Stimulated activated CD8-positive, alpha-beta memory T cell treated with anti-CD3 and anti-CD28 coated beads, Interleukin-4, amount 100 ng/mL, for 1 hour (primary cell): ENCODE results near the gene NT5DC3.

ENCODE experiments used
- DNase-seq, 2 donors: peaks; one replicate each; pipeline ENCODE4 v3.0.0-alpha.2; 2020; ENCODE audit warnings: low read depth in 2 of 2, low spot score in 1 of 2

The NT5DC3 gene

DNA sequence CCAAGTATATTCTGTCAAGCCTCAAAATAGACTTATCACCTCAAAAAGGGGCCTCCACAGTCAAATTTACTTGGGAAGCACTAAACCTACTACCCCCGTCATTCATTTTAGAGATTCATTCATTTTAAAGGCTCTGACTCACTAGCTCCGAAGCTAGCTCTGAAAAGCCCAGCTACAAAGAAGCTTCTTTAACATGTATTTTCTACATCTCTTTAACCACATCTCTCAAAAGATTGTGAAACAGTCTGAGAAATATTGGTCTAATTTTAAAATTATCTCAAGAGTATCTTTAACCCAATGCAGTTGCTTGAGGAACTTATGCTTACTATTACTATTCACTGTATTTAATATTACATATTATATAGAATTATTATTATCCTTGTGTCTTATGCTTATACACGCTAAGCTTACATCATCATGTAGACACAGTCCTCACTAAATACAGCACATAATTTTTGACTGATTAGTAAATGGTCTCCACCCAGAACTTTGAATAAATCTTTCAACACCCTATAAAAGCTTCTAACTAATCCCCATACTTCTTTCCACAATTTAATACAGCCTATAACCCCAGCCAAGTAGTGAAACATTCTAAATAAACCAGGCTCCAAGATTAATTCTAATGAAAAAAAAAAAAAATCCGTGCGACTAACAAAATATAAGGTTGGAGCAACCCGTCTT lies 7.8 kb downstream of the NT5DC3 start:
- DNase-seq = no peak

DNA sequence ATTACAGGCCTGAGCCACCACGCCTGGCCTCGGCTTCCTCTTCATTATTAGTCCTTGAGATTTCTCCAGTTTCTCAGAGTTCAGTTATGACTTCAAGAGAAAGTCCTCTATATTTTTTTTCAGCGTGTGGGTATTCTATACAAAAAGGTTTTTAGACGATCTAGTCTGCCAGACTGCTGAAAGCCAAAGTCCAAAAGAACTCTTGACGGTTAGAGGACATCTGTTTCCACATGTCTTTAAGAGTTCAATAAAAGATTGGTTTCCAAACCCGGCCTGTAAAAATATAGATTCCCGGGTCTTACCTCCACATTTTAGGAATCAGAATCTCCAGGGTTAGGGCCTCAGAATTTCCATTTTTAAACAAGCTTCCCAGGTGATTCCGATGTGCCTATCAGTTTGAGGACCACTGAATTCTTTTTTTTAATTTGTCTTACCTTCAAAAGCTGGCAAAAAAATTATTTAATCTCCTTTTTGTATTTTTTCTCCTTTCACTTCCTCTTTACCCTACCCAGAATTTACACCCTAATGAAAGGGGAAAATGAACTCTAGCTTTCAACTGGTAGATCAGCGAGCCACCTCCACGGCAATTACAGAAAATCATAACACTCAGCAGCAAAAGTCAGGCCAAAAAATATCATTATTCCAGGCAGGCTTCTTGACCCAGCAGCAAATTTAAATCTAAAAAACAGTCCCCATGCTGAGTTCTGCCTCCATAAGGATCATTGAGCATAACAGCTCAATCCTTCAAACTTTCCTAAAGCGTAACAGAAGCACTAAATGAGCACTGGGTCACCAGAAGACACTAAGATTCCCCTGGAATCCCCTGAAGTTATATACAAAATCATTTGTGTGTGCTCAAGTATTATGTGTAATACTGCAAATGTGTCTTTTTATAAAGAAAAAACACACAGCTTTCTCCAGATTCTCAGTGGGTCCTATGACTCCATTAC lies 8.7 kb downstream of the NT5DC3 start:
- no peak for DNase-seq

DNA sequence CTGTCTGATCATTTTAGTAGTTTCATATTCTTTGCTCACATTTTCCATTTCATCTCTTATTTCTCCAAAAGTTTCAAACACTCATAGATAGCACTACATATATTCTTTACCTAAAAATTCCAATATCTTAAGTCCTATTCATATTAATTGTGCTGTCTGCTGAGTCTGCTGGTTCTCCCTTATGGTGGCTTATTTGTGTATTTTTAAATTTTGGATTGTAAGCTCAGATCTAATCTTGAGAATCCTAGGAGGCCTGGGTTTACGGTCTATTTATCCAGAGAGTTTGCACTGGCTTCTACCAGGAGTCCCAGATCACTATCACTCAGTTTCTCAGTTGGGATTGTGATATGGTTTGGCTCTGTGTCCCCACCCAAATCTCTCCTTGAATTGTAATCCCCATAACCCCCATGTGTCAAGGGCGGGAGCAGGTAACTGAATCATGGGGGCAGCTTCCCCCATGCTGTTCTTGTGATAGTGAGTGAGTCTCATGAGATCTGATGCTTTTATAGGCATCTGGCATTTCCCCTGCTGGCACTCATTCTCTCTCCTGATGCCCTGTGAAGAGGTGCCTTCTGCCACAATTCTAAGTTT lies 10.2 kb downstream of the NT5DC3 start:
- no peak for DNase-seq

DNA sequence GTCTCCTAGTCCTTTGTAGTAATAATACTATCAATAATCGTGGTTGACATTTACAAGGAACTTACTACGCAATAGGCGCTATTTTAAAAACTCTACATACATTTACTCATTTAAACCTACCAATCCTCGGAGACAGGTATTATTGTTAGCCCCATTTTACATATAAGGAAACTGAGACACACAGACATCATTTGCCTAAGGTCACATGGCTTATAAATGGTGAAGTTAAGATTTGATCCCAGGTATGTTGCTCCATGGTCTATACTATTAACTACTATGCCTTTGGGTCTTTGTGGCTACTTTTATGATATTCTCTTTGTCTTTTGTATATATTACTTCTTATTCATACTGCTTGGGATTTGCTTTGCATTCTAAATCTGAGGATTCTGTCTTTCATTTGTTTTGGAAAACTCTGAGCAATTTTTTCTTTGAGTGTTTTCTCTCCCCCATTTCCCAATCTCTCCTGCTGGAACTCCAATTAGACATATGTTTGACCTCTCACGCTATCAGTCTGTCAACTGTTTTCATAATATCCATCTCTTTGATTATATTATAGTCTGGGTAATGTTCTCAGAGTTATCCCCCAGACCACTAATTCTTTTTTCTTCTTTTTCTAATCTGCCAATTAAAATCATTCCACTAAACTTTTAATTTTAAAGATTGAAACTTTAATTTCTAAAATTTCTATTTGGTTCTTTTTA lies 10.9 kb downstream of the NT5DC3 start:
- no peak for DNase-seq

DNA sequence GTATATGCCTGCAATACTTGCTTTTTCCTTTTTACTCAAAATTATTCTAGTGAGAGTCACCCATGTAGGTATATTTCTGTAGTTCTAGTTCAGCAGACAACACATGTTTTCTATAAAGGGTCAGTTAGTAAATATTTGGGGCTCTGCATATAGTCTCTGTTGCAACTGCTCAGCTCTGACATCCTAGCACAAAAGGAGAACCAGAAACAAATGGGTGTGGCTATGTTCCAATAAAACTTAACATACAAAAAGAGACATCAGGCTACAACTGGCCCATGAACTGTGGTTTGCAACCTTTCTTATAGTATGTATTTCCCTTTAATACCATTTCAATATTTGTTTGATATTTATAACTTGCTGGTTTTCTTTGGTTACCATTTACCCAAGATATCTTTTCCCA lies 11.9 kb downstream of the NT5DC3 start:
- DNase-seq = no peak

DNA sequence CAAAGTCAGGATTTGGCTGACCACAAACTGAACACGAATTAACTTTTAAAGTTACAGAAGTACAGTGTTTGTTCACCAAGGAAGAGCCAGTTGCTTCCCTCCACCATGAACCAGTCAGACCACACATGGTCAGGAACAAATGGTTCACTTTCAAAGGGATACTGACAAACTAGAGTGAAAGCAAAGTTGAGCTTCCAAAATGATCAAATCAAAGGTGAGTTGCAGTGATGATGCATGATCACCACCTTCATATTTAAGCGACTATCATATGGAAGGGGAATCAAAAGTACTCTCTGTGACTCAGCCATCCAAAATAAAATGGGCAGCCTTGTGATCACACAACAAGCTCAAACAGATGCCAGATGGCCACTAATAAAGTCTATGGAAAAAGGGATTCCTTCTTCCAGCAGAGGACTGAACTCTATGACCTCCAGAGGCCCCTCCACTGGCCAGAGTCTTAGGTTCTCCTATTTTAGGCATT lies 13.1 kb downstream of the NT5DC3 start:
- no peak for DNase-seq

DNA sequence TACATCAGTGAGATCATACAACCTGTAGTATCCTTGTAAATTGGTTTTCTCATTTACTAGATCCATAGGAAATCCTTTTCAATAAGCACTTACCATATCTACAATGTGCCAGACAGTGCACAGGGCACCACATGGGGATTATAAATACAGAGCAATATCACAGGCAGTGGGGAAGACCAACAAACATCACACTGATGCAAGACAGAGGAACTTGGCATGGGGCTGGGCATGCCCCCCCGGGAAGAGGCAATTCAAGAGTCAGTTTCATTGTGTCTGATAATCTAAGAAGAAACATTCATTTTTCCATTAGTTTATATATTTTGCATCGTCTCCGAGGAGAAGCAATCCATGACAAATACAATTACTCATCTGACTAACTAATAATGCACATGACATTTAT lies 16.2 kb downstream of the NT5DC3 start:
- no peak for DNase-seq

DNA sequence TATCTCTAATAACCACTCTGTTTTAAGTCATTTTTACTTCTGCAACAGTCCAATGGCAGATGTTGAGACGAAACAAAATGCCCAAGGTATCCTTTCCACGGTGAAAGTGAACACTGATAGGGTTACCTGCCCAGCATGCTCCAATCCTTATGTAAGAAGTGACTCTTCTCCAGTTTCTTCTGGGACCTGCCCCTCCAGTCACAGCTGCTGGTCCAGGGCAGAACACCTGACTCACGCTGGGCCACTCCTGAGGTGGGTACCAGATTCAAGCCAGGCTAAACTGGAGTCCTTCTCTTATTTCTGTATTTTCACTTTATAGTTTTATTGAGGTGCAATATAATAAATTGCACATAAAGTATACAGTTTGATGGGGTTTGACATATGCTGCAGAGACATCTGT lies 16.7 kb downstream of the NT5DC3 start:
- DNase-seq = no peak

DNA sequence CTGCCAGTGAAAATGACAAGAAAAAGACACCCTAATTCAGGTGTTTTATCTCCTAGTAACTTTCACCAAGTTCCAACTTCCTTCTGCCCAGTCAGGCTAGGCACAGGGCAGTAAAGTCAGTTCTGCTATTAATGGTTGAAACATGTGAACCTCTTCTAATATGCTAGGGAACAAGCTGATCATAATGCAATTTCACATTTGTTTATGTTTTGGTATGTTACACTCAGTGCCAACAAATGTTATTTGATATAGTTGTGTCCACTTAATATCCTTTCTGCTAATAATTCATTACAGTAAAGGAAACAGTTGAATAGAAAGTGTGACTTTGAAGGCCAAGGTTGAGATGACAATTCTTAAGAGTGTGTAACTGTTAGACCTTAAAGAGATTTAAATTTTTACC lies 17.2 kb downstream of the NT5DC3 start:
- no peak for DNase-seq

DNA sequence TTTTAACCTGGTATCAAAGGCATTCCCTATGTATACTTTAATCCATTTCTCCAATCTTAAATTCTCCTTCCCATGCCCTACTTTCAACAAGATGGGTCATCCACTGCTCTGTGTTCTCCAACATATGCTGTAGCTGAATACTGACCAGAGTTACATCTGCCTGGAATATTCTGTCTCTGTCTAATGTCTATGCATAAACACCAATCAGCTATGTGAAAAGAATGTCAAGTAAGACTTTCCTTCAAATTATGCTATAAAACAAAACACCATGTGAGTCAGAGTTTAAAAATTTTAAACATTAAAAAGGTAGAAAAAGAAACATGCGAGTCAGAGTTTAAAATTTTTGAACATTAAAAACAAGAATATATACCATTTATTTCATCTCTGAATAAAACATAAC lies 19.3 kb downstream of the NT5DC3 start:
- no peak for DNase-seq

DNA sequence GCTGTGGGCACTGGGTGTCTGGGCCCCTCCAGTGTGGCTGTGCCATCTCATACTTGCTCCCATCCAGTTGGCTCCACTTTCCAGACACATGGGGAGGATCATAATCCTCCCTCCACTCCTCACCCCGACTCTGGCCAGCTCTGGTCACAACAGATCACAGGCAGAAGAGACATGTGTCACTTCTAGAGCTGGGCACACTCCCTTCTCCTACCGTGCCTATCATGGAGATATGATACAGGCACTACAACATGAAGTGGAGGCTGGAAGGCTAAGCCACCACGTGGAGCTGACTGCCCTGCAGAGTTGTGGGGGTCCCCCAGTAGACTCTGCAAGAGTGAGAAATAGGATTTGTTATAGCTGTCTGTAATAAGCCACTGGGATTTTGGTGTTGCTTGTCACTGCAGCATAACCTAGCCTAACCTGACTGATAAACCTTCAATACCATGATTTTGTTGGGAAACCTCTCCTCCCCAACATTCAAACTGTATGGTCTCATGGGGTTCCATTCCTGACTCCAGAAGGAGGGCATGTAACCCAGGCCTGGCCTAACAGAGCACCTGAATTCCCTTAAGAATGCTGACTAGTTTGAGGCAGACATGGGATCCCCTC lies 20.0 kb downstream of the NT5DC3 start:
- DNase-seq = no peak

DNA sequence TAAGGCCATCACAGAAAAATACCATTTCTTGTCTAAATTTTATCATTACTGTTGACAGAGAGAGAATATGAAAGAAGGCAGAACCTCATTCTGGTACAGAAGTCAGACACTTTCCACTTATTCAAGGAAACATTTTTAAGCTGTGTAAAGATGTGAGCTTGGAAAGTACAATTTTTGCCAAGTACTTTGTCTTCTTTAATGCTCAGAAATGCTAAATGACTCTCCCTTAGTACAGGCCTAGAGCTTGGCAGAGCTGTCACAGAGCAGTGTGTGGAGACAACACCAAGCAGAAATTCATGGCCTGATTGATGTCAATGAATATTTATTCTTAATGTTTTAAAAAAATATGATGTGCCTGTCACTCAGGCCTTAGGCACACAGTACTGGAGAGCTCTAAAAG lies 20.7 kb downstream of the NT5DC3 start:
- no peak for DNase-seq

DNA sequence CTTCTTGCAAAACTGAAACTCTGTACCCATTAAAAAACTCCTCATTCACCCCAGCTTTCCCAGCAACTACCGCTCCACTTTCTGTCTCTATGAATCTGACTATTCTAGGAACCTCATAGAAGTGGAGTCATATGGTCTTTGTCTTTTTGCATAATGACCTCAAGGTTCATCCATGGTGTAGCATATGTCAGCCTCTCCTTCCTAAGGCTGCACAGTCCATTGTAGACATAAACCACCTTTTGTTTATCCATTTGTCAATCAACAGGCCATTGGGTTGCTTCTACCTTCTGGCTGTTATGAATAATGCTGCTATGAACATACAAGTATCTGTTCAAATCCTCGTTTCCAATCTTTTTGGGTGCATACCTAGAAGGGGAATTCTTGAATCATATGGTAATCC lies 21.1 kb downstream of the NT5DC3 start:
- no peak for DNase-seq

DNA sequence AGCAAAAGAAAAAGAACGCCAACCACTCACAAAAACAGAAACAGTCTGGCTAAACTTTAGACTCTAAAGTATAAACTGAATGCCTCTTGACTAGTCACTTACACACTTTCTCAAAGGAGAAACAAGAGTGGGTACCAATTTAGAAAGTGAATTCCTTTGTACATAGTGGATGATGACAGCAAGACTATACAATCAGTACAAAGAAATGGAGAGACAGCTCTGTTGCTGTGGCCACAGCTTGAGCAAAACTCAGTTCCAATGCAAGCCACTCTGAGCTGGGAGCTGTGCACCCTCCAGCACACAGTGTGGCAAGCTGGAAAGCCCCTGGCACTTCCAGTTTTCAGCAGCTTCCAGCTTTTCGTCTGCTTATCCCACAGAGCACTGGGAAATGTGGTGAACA lies 21.7 kb downstream of the NT5DC3 start:
- no peak for DNase-seq

DNA sequence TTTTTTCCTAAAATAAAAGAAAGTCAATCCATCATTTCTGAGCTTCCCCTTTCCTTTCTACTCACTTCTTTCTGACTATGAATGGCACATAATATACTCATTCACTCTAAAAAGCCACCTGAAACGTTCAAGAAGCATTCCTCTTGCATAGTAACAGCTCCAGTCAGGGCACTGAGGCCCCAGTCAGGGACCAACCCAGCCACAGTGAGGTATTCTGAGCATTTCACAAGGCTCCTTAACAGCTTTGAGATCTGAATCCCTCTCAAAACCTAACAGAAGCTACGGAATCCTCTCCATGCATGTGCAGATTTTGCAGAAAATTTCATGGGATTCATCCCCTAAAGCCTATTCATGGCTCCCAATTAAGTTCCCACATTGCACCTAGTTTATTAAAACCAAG lies 23.2 kb downstream of the NT5DC3 start:
- no peak for DNase-seq

DNA sequence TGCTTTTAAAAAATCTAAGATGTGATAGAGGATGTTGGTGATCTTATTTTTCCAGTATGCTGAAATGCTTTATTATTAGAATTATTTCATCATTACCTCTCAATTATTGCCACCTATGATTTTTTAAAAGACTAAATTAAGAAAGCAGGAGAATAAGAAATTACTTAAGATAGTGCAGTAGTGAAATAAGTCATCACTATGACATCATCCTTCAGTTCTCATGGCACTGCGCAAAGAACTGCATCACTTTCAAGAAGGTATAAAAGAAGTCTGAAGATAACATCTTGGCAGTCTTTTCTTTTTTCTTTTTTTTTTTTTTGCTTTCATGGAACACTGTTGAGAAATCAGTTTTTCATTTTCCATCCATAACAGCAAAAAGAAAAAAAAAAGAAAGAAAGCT lies 24.4 kb downstream of the NT5DC3 start:
- no peak for DNase-seq

DNA sequence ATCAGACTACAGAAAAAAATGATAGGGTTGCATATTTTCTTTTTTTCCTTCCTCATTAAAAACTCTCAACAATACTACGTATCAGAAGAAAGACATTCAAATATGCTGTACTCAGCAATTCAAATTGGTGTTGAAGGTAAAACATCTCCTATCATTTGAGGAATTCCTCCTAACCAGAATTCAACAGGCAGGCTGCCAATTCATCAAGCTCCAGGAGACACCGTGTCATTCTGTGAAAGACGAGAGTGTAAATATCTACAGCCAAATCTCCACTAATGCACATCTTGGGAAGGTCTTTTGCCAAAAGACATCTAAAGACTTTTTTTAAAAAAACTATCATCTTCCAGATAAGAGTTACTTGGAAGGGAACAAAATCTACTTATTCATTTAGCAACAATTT lies 26.6 kb downstream of the NT5DC3 start:
- DNase-seq = no peak

DNA sequence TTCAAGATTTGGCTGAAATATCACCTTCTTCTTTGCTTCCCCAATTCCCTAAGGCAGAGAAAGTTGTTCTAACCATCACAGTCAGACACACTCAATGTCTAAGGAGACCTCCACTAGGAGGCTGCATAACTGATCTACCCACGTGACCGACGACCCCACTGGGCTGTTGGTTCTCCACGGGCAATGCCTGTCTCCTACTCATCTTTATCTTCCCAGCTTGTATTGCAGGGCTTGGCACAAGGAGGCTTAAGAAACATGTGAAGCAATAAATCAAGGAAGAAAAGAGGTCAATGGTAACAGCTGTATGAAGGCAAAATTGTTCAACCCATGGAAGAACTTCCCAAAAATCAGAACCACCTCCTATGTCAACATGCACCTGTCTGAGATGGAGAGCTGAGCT lies 27.1 kb downstream of the NT5DC3 start:
- DNase-seq = no peak

DNA sequence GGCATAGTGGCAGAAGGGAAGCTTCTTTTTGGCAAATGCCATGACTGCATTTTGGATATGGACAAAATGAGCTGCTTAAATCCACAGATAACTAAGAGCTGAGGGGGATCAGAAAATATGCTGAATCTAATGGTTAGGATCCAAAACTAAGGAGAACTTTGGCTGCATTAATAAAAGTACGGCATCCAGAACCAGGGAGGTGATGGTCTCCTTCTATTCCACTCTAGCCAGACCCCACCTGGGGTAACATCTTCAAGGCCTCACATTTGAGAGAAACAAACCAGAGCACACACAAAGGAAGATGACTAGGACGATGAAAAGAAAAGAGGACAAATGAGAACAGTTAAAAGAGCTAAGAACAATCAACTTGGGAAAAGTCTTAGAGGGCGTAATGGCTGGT lies 27.6 kb downstream of the NT5DC3 start:
- DNase-seq = no peak

DNA sequence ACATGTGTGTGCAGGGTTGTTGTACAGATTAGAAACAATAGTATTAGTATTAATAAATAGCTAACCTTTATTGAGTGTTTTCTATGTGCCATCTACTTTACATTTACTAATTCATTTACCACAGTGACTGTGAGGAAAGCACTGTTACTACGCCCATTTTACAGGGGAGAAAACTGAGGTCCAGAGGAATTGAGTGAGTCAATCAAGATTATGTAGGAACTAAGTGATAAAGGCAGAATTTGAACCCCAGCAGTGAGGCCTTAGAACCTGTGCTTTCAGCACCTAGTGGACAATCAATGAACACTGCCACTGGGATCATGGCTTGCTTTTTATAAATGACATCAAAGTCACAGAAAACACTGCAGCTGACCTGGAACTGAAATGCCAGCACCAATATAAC lies 28.2 kb downstream of the NT5DC3 start:
- no peak for DNase-seq

DNA sequence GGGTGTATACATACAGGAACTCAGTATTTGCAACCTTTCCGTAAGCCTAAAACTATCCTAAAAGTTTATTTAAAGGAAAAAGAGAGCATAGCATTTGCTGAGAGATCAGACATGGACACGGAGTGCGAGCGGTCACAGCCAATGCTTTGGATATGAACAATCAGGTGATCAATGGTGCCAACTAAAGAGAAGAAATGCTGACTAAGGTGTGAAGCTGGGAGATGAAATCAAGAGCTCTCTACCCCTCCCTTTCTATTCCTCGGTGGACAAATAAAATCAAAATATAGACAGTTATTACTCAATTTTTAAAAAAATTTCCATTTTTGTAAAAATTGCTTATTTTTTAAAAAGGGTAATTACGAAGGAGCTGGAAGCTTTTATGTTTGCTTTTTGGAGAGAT lies 29.2 kb downstream of the NT5DC3 start:
- DNase-seq = no peak
